Colonic mucosa (tissue), 4 donors: ENCODE measurements around the gene TRMT2B. TPM values are rescaled to one million over a fixed set of nuclear protein-coding genes. Genes with fewer than 3 reads are reported as not detected.

ENCODE experiments used
- DNase-seq: peaks from one replicate; pipeline ENCODE4 v3.0.0-alpha.2; 2020
- H3K27ac ChIP-seq: fragments of 200-600 bp; one replicate; pipeline ENCODE4 v1.8.0; 2021
- H3K27me3 ChIP-seq: fragments of 200-600 bp; one replicate; pipeline ENCODE4 v1.8.0; 2021
- H3K36me3 ChIP-seq: fragments of 200-600 bp; one replicate; pipeline ENCODE4 v1.8.0; 2021
- H3K4me1 ChIP-seq: fragments of 200-600 bp; one replicate; pipeline ENCODE4 v1.8.0; 2021; ENCODE audit warnings: mild to moderate bottlenecking
- H3K4me3 ChIP-seq: fragments of 200-600 bp; one replicate; pipeline ENCODE4 v1.8.0; 2021
- H3K9ac ChIP-seq, 2 donors: one replicate each; pipeline ENCODE4 v1.7.0; 2013; ENCODE audit warnings: control low read depth in 2 of 2, low read depth in 2 of 2, low read length in 2 of 2
- H3K9me3 ChIP-seq: fragments of 200-600 bp; one replicate; pipeline ENCODE4 v1.8.0; 2021
- CTCF ChIP-seq: fragments of 200-600 bp; IDR thresholded peaks from one replicate; pipeline ENCODE4 v1.8.0; 2022; ENCODE audit warnings: antibody characterized with exemption, mild to moderate bottlenecking
- intact Hi-C: fragments of 100-400 bp; cut with DNase I; formaldehyde crosslinking; loops from one replicate; pipeline ENCODE4 v1.14.1; 2022
- total RNA-seq, 2 donors: library from RNA; stranded (reverse); fragmentation: NEBNext Ultra II Directional in 1 of 2; extraction: Animal tissue kit (Norgen Biotek cat#: 25700) in 1 of 2; gene quantifications; one replicate each; pipeline ENCODE4 v1.2.1, GENCODE V29; 2021
- donor health status: healthy.
- donor health status: DM: no; HTN: no; CAD: no.
- donor health status: DM: no; HTN: no; CAD: no.

TRMT2B gene
- total RNA-seq, 2 donors from 2014 or later: 19.0 to 24.8 TPM

DNA sequence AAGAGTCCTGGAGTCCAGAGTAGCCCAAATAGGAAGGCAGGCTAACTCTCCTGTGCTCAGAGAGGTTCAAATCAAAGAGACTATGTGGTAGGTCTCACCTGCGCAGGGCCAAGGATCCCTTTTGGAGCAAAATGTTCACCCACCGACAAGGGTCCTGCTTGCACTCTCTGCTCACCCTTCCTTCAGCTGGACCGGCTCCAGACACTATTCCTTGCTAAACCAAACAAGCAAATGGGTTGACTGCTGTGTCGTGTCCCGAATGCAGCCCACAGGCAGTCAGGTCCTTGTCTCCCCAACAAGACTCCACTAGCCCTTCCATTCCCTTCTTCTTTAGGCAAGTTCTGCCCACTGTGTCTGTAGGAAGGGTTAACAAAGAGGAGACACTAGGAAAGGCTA lies 760 bp downstream of the TRMT2B start:
- DNase-seq: no peak
- no peaks in the 10 kb centered on the region for H3K9me3 ChIP-seq
- TF ChIP-seq CTCF: no peak
- peak overlapping the region; percentile 85 for H3K27ac ChIP-seq
- no peaks in the 10 kb centered on the region for H3K36me3 ChIP-seq
- H3K4me3 ChIP-seq: peak overlapping the region; percentile 38
- intact Hi-C loops: no loop called here
- H3K9ac ChIP-seq: peak overlapping the region; percentile 63 to 70
- no peaks in the 10 kb centered on the region for H3K4me1 ChIP-seq
- H3K27me3 ChIP-seq: no peaks in the 10 kb centered on the region

- H3K9ac ChIP-seq: no peak overlapping the region
- no peaks in the 10 kb centered on the region for H3K36me3 ChIP-seq
- H3K27ac ChIP-seq: no peak overlapping the region
- no peak overlapping the region for H3K4me3 ChIP-seq
- no peaks in the 10 kb centered on the region for H3K27me3 ChIP-seq
- H3K4me1 ChIP-seq: no peaks in the 10 kb centered on the region
- intact Hi-C loops: no loop called here
- DNase-seq: no peak
- no peaks in the 10 kb centered on the region for H3K9me3 ChIP-seq
- no peak for TF ChIP-seq CTCF
Observed at GRCh38 chrX:101040197-101040596, 11.7 kb downstream of the TRMT2B start.

- Histone ChIP-seq H3K27me3 (no peaks in the 10 kb centered on the region), H3K9me3 (no peaks in the 10 kb centered on the region), H3K27ac (no peak overlapping the region), H3K4me3 (no peak overlapping the region), H3K36me3 (no peaks in the 10 kb centered on the region), H3K4me1 (no peaks in the 10 kb centered on the region), H3K9ac (no peak overlapping the region)
- DNase-seq: no peak
- intact Hi-C loops: no loop called here
- no peak for TF ChIP-seq CTCF
Observed at GRCh38 chrX:101037231-101037630, 14.7 kb downstream of the TRMT2B start.

DNA sequence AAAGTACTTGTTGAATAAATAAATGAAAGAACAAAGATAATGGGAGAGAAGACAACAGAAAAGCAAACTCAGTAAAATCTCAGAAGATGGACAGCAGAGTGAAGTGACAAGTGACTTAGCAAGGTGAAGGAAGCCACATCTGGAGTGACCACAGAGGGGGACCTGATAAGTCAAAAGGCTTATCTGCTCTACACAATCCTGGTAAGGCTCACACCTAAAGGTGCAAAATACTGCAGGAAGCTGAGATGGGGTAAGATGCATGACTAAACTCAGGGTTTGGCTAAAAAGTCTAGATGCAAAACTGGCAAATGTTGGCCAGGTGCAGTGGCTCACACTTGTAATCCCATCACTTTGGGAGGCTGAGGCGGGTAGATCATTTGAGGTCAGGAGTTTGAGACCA lies 22.2 kb downstream of the TRMT2B start:
- DNase-seq: no peak
- H3K36me3 ChIP-seq: no peaks in the 10 kb centered on the region
- no peak for TF ChIP-seq CTCF

DNA sequence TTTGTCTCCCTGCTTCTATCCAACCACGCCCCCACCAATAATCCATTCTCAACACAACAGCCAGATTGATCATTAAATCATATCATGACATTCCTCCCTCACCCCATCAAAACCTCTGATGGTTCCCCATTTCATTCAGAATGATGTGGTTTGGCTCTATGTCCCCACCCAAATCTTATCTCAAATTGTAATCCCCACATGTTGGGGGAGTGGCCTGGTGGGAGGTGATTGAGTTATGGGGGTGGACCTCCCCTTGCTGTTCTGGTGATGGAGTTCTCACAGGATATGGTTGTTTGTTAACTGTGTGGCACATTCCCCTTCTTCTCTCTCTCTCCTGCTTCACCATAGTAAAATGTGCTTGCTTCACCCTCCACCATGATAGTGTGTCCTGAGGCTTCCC lies 23.3 kb downstream of the TRMT2B start:
- no peaks in the 10 kb centered on the region for H3K27me3 ChIP-seq
- H3K9me3 ChIP-seq: no peaks in the 10 kb centered on the region
- no peak overlapping the region for H3K27ac ChIP-seq
- H3K36me3 ChIP-seq: no peaks in the 10 kb centered on the region
- H3K4me3 ChIP-seq: no peak overlapping the region
- H3K9ac ChIP-seq: no peak overlapping the region
- no peak for DNase-seq
- H3K4me1 ChIP-seq: no peaks in the 10 kb centered on the region
- intact Hi-C loops: no loop called here
- TF ChIP-seq CTCF: no peak

More for the DNA sequence above, 22.2 kb downstream of the TRMT2B start:
- Histone ChIP-seq H3K4me1 (no peaks in the 10 kb centered on the region), H3K9me3 (no peaks in the 10 kb centered on the region), H3K4me3 (no peak overlapping the region), H3K27me3 (no peaks in the 10 kb centered on the region), H3K27ac (no peak overlapping the region), H3K9ac (no peak overlapping the region)
- intact Hi-C loops: no loop called here

GRCh38 chrX:101025126-101025525 lies 26.8 kb downstream of the TRMT2B start:
- H3K27me3 ChIP-seq: no peaks in the 10 kb centered on the region
- no peak overlapping the region for H3K27ac ChIP-seq
- no peaks in the 10 kb centered on the region for H3K9me3 ChIP-seq
- no peak overlapping the region for H3K4me3 ChIP-seq
- H3K36me3 ChIP-seq: no peaks in the 10 kb centered on the region
- no peak for TF ChIP-seq CTCF
- intact Hi-C loops: no loop called here
- no peaks in the 10 kb centered on the region for H3K4me1 ChIP-seq
- no peak overlapping the region for H3K9ac ChIP-seq
- DNase-seq: no peak
